ENCODE measurements around the gene S100P.
"Not testable (repeated sequence)": the region's sequence is repeated elsewhere in the genome, so short reads cannot be mapped to it uniquely, and the experiment has no call there.

Gene S100P

GRCh38 chr4:6724421-6725111, 30.9 kb downstream of the S100P start:
- peak; percentile 73 for DNase-seq (ENCODE audit: low spot score)

DNA sequence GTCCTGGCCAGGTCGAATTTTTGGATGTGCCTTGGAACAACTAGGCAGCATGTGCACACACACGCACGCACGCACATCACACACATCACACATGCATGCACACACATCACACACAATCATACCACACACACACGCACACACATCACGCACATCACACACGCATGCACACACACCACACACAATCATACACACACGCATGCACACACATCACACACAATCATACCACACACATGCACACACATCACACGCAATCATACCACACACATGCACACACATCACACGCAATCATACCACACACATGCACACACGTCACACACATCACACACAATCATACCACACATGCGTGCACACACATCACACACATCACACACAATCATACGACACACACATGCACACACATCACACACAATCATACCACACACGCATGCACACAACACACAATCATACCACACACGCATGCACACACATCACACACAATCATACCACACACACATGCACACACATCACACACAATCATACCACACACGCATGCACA, 31.8 kb downstream of the S100P start:
- DNase-seq (ENCODE audit: low spot score) = not testable (repeated sequence)

- DNase-seq (ENCODE audit: low spot score) = no peak
Observed at GRCh38 chr4:6727081-6727942, 33.6 kb downstream of the S100P start.

DNA sequence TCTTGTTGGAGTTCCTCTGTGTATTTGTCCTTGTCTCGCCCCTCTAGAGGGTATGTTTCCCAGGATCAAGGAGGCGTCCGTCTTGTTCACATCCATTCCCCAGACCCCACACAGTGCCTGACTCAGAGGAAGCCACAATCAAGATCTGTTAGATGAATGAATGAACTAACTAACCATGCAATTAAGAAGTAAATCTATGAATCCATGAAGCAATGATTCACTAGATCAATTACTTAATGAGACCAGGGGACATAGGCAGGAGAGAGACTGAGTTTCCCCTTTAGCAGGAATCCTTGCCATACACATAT, 34.2 kb downstream of the S100P start:
- no peak for DNase-seq (ENCODE audit: low spot score)

DNA sequence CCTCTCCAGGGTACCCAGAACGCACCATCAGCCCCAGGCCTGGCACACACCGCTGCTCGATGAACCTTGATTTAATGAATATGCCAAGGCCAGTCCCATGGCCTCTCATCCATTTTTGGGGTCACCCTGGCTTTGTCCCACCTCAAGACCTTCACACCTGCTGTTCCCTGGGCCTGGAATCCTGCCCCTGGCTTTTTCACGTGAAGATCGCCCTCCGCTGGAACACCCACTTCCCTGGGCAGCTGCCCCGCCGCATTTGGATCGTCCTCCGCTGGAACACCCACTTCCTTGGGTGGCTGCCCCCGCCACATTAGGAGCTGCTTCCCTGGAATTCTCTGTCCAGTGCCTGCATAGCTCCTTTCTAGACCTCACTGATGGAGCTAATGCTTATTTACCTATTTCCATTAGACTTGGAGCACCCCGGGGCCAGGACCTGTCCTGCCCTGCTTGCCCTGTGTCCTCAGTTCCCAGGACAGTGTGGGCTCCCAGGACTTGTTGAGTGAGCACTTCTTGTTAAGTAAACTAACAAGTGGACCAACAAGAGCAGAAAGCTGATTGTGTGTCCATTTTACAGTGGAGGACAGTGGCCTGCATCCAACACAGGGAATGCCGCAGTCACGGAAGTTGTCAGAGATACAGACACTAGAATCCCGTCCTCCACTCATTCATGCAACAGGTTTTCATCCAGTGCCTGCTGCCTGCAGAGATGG, 34.8 kb downstream of the S100P start:
- DNase-seq (ENCODE audit: low spot score) = no peak

GRCh38 chr4:6730603-6731317, 37.1 kb downstream of the S100P start:
- DNase-seq (ENCODE audit: low spot score) = no peak

GRCh38 chr4:6731318-6731675, 37.6 kb downstream of the S100P start:
- no peak for DNase-seq (ENCODE audit: low spot score)

- DNase-seq (ENCODE audit: low spot score) = no peak
Observed at GRCh38 chr4:6731780-6732179, 38.1 kb downstream of the S100P start.

GRCh38 chr4:6732441-6733357, 39.0 kb downstream of the S100P start:
- DNase-seq (ENCODE audit: low spot score) = peak; percentile 83

- no peak for DNase-seq (ENCODE audit: low spot score)
Observed at GRCh38 chr4:6733358-6734164, 39.9 kb downstream of the S100P start.

DNA sequence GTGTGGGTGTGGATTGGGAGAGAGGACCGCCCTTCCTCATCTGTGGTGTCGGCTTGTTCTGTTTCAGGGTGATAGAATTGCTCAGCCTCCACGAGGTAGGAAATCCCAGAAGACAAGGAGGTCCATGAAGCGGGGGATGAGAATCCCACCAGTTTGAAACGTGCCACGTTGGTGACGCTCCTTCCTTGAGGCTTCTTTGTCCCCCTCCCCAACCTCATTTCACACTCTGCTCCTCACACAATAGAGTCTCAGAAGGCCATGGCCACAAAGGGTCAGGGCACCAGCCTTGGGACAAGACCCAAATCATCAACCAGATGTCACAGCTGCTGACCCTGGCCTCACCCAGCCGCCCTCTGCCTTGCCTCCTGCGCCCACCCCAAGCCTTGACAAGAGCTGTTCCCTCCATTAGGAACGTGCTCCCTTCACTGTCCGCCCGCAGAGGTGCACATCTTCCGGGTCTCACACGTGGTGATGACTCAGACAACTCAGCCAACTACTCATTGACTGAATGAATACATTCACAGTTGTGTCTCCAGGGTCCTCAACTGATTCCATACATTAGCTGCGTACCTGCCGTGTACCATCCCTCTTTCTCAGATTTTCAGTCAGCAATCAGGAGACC, 40.6 kb downstream of the S100P start:
- no peak for DNase-seq (ENCODE audit: low spot score)

GRCh38 chr4:6739920-6740319, 46.2 kb downstream of the S100P start:
- DNase-seq (ENCODE audit: low spot score) = no peak

DNA sequence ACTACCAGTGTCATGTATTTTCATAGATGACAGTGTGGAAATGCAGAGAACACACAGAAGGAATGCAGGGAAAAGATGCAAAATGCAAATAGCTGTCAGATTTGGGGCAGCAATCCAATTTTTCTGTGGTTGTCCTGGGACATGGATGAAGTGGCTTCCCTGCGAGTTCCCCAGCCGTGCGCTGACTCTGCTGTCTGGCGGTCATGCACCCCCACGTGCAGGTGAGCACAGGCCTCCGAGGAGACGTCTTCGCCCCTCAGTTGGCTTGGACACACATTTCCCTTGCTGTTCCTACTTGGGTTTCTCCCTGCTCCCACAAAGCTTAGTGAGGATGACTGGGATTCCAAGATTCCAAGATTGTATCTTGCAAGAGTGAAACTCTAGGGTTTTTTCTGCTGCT, 46.7 kb downstream of the S100P start:
- DNase-seq (ENCODE audit: low spot score) = no peak

DNA sequence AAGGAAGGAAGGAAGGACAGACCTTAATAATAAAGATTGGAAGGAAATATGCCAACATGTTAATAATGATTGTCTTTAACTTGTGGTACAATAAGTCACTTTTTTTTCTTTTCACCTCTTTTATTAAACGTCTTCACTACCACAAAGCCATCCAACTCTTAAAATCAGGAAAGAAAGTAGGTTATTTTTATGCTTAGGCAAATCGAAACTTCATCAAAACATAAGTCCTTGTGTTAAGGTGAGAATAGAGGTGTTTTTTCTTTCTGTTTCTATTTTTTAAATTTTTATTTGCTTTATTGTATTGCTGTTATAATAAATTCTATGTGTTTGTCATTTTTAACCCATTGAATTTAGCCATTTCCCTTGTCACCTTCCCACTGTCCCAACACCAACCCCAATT, 48.8 kb downstream of the S100P start:
- no peak for DNase-seq (ENCODE audit: low spot score)

DNA sequence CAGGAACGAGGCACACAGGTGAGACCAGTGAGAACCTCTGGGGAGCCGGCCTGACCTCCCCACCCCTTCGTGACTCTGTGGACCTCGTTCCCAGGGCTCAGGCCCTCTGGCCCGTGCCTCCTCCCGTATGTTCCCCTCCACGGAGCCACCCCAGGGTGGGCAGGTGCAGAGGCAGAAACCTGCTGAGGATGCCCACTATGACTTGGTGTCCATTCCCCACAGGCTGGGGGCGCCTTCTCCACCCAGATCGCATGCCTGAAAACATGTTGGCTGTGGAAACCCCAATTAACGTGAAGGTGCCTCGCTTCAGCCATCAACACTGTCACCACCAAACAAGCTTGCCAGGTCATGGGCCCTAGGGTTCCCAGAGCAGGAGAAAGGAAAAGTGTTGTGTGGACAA, 49.3 kb downstream of the S100P start:
- DNase-seq (ENCODE audit: low spot score) = no peak

Data from hepatic stellate cell (primary cell).